ENCODE results near the gene ADGRE3.

DNA sequence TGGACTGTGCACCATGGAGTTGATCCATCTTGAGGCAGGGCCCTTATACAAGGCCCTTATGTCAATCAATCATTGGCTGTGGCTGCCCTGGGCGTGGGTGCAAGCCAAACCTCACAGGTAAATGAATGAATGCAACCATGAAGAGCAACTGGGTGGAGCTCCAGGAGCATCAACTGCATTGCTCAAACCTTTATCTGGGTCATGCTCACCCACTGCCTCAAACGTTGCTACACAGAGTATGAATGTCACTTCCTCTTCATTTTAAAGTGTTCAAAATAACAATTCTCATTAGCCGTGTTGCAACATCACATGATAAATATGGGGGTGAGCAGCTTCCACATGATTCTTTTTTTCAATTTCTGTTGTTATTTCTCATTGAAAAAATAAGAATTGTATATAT, 8.8 kb upstream of the ADGRE3 start:
- TF ChIP-seq, protein P1, sequence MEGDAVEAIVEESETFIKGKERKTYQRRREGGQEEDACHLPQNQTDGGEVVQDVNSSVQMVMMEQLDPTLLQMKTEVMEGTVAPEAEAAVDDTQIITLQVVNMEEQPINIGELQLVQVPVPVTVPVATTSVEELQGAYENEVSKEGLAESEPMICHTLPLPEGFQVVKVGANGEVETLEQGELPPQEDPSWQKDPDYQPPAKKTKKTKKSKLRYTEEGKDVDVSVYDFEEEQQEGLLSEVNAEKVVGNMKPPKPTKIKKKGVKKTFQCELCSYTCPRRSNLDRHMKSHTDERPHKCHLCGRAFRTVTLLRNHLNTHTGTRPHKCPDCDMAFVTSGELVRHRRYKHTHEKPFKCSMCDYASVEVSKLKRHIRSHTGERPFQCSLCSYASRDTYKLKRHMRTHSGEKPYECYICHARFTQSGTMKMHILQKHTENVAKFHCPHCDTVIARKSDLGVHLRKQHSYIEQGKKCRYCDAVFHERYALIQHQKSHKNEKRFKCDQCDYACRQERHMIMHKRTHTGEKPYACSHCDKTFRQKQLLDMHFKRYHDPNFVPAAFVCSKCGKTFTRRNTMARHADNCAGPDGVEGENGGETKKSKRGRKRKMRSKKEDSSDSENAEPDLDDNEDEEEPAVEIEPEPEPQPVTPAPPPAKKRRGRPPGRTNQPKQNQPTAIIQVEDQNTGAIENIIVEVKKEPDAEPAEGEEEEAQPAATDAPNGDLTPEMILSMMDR (IDR thresholded peaks at IDR 0.05), result no peak
- TF ChIP-seq ZFX (IDR thresholded peaks at IDR 0.05; ENCODE audit: borderline replicate concordance), result no peak

Data from 22Rv1 (cell line).